Right lobe of liver (tissue), 4 donors: Measurements from ENCODE around the gene A3GALT2.

Experiments used
- CTCF ChIP-seq, 4 donors: fragments of 200-600 bp in 3 of 4; fragments of 450-650 bp in 1 of 4; IDR thresholded peaks; one replicate each; pipeline versions ENCODE4 v1.5.1 to v1.8.0; 2016 to 2022; ENCODE audit warnings: antibody characterized with exemption in 4 of 4, mild to moderate bottlenecking in 2 of 4
- POLR2A ChIP-seq: fragments of 450-650 bp; IDR thresholded peaks from one replicate; pipeline ENCODE4 v1.6.1; 2017; ENCODE audit warnings: antibody characterized with exemption, mild to moderate bottlenecking
- donor health status: DM: no; HTN: no; CAD: no.
- donor health status: DM: no; HTN: no; CAD: no.
- donor health status: DM: no; HTN: yes; CAD: no.

GRCh38 chr1:33330361-33330890 lies 9.5 kb upstream of the A3GALT2 start:
- TF ChIP-seq CTCF (IDR thresholded peaks at IDR 0.05) = no peak
- TF ChIP-seq POLR2A = no peak
